SIG-M5 treated with dmso at 0.1 percent for 504 hours (cell line): ENCODE data around the gene YKT6.
A peak's percentile ranks its signal among the peaks of the same experiment; 100 is the strongest.
"Not testable (repeated sequence)": the region's sequence is repeated elsewhere in the genome, so short reads cannot be mapped to it uniquely, and the experiment has no call there.

Experiments used
- DNase-seq: peaks from one replicate; lab custom pipeline; 2025; ENCODE audit not compliant: unreplicated experiment; lab: John Stamatoyannopoulos, UW

Gene YKT6

DNA sequence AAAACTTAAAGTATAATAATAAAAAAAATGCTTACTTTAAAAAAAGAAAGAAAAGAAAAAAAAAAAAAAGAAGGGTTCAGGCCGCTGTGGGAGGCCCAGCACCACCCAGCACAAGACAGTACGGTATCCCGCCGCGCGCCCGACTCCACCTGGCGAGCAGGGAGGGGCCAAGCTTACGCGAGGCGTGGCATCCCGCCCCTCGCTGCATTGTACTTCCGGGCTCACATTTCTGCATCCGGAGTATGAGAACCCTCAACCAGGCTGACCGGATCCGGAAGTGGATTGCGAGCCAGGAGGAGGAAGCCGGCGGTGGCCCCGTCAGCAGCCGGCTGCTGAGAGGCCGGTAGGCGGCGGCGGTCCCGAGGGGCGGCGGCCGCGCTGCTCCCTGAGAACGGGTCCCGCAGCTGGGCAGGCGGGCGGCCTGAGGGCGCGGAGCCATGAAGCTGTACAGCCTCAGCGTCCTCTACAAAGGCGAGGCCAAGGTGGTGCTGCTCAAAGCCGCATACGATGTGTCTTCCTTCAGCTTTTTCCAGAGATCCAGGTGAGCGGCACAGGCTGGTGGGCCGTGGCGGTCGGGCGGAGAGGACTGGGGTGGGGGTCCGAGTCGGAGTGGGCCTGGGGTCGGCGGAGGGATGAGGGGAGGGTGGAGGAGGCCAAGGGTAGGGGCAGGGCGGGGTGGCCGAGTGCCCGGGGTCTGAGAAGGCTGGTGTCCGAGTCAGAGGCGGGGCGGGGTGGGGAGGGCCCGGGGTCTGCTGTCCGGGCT lies at the start of gene YKT6:
Gene YKT6 (plus strand): TSS at position 280 of the 763 bp plus-strand sequence. CDS start 158 bp downstream, at position 438.
- DNase-seq: peak; percentile 97

GRCh38 chr7:44151956-44152355 lies 48.8 kb upstream of the YKT6 start:
- DNase-seq: no peak

GRCh38 chr7:44152971-44153947 lies 47.5 kb upstream of the YKT6 start:
- DNase-seq: peak; percentile 11

- DNase-seq: no peak
These were observed 46.8 kb upstream of the YKT6 start for GRCh38 chr7:44153948-44154335.

- no peak for DNase-seq
These were observed 46.1 kb upstream of the YKT6 start for GRCh38 chr7:44154703-44155102.

- no peak for DNase-seq
These were observed 45.3 kb upstream of the YKT6 start for GRCh38 chr7:44155191-44156185.

DNA sequence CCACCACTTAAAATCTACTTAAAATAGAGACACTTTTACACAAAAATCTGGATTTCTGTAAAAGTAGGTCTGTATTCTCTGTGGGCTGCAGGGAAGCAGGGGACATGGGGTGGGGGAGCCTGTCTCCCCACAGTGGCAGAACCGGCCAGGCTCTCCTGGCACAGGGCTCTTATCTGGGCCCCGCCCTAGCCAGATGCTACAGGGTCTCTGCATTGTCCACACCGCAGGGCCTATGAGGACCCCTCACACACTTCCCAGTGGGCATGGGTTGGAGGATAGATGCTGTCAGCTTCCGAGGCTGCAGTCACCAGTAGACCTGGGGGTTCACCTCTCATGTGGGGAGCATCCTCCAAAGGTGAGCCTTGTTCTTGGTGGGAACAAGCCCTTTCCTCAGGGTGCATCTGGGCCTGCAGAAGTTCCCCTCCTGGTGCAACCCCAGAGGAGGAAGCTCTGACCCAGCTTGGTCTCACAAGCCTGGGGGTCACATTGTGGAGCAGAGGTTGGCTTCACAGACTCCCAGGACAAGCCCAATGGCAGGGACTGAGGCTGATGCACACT lies 44.2 kb upstream of the YKT6 start:
- no peak for DNase-seq

GRCh38 chr7:44157116-44158080 lies 43.4 kb upstream of the YKT6 start:
- DNase-seq: no peak

DNA sequence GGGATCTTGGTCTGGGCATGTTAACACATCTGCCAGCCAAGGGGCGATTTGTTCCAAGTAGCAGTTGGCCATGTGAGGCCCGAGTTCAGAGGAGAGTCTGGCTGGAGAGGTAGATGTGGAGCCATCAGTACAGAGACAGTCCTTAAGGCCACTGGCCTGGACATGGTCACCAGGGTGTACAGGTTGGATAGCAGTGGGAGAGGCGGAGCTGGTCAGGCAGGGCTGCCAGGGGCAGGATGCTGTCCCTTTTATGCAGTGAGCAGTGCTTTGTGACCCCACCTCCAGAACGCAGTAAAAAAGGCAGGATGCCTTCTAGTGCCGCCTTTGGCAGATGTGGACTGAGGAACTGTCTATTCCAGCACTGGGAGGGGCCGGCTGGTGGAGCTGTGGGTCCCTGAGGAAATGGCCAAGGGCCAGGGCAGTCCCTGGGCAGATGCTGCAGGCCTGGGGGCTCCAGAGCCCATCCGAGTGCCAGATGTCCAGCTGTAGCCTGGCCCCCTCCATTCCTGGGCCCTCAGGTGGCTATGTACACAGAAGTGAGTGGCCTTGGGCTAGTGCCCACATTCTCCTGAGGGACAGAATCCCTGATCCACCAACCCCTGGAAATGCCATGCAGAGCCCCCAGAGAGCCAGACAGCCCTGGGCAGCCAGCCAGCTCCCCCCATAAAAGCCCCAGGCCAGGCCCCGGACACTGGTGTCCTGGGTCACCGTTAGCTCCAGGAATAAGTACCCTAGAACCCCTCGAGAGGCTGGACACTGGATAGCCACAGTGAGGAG lies 42.5 kb upstream of the YKT6 start:
- DNase-seq: no peak

- no peak for DNase-seq
These were observed 41.7 kb upstream of the YKT6 start for GRCh38 chr7:44158873-44159631.

DNA sequence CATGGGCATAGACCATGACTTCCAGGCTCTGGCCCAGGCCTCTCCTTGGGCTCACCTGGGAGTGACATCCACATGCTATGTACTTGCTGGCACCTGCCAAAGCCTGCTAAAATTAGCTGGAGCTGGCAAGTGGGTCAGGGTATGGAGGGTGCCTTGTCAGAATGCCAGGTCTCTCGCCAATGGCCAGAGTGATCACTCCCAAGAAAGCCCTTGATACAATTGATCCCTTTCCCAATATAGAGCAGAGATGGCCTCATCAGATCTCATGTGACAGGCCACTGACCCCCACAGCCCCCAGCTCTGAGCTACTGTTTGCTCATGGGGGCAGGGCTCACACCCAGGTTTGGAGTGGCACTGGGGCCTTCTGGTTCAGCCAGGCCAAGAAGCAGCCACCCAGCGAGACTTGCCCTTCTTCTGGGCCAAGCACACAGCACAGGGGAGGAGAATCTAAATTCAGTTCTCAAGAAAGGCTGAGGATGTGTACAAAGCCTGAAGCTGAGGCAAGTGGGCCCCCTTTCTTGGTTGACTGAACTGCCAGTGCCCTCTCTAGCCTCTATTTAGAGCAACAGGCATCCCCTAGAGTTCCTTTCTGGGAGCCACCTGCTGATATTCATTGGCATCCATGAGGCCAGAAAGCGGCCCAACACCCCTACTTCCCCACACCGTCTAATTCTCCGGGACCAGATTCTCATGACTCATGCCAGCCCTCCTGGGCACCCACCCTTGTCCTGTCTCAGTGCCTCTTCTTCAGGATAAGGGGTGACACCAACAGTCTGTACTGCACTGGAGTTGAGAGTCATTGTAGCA lies 40.8 kb upstream of the YKT6 start:
- no peak for DNase-seq

DNA sequence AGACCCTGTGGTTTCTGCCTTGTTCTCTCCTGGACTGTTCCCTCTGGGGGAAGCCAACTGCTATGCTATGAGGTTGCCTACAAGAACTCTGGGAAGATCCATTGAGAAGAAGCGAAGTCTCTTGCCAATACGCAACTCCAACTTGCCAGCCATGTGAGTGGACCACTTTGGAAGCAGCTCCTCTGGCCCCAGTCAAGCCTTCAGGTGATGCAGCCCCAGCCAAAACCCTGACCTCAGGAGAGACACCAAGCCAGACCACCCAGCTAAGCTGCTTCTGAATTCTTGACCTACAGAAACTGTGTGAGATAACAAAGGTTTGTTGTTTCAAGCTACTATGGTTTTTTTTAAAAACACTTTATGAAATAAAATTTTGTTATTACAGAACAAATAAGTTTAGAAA lies 39.4 kb upstream of the YKT6 start:
- DNase-seq: no peak

DNA sequence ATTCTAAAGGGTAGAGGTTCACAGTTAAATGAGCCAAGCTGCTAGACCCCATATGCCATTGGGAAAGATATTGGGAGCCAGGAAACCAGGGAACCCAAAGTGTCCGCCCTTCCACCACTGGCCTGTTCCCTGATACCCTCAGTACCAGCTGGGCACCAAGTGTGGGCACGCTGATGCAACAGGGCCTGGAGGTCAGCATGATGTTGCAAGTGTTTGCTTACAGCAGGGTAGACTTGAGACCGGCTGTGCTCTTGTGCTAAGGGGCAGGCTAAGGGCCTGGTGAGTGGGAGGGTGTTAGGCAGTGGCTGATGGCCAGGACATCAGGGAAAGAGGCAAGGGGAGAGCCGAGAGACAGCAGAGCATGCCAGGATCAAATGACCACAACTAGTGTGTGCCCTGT lies 38.6 kb upstream of the YKT6 start:
- no peak for DNase-seq

- no peak for DNase-seq
These were observed 37.9 kb upstream of the YKT6 start for GRCh38 chr7:44162785-44163395.

- no peak for DNase-seq
These were observed 37.2 kb upstream of the YKT6 start for GRCh38 chr7:44163591-44163990.

- peak; percentile 37 for DNase-seq
These were observed 32.9 kb upstream of the YKT6 start for GRCh38 chr7:44167920-44168319.

- DNase-seq: not testable (repeated sequence)
These were observed 28.9 kb upstream of the YKT6 start for GRCh38 chr7:44171901-44172300.
